Measurements from ENCODE around the gene IRGM.
"Not testable (repeated sequence)": the region's sequence is repeated elsewhere in the genome, so short reads cannot be mapped to it uniquely, and the experiment has no call there.

IRGM gene

GRCh38 chr5:150847334-150847695 is 994 bp downstream of the IRGM start:
- in situ Hi-C loops (cut with HindIII; ENCODE audit: low pct_unique_long_range_greater_than_20kb, low sequenced_read_pairs) = no loop called here

GRCh38 chr5:150848271-150848670 is 1.9 kb downstream of the IRGM start:
- in situ Hi-C loops (cut with HindIII; ENCODE audit: low pct_unique_long_range_greater_than_20kb, low sequenced_read_pairs) = no loop called here
- TF ChIP-seq JUND (IDR thresholded peaks at IDR 0.05; ENCODE audit: low read depth) = no peak
- DNase-seq (ENCODE audit: low read depth in 1 of 2, low spot score in 1 of 2) = peak in 1 of 2 experiments; percentile 58

More at GRCh38 chr5:150847334-150847695, 994 bp downstream of the IRGM start:
- TF ChIP-seq JUND (IDR thresholded peaks at IDR 0.05; ENCODE audit: low read depth) = no peak
- no peak for DNase-seq (ENCODE audit: low read depth in 1 of 2, low spot score in 1 of 2)

GRCh38 chr5:150851039-150851438 is 4.7 kb downstream of the IRGM start:
- in situ Hi-C loops (cut with HindIII; ENCODE audit: low pct_unique_long_range_greater_than_20kb, low sequenced_read_pairs) = no loop called here
- TF ChIP-seq JUND (IDR thresholded peaks at IDR 0.05; ENCODE audit: low read depth) = no peak
- DNase-seq (ENCODE audit: low read depth in 1 of 2, low spot score in 1 of 2) = no peak

GRCh38 chr5:150853561-150853960 is 7.2 kb downstream of the IRGM start:
- in situ Hi-C loops (cut with HindIII; ENCODE audit: low pct_unique_long_range_greater_than_20kb, low sequenced_read_pairs) = no loop called here
- TF ChIP-seq JUND (IDR thresholded peaks at IDR 0.05; ENCODE audit: low read depth) = no peak
- no peak for DNase-seq (ENCODE audit: low read depth in 1 of 2, low spot score in 1 of 2)

GRCh38 chr5:150856700-150857099 is 10.4 kb downstream of the IRGM start:
- in situ Hi-C loops (cut with HindIII; ENCODE audit: low pct_unique_long_range_greater_than_20kb, low sequenced_read_pairs); DNase-seq (ENCODE audit: low read depth in 1 of 2, low spot score in 1 of 2): not testable (repeated sequence)

- no peak for DNase-seq (ENCODE audit: low read depth in 1 of 2, low spot score in 1 of 2)
- in situ Hi-C loops (cut with HindIII; ENCODE audit: low pct_unique_long_range_greater_than_20kb, low sequenced_read_pairs) = no loop called here
- no peak for TF ChIP-seq JUND (IDR thresholded peaks at IDR 0.05; ENCODE audit: low read depth)
These were observed 14.0 kb downstream of the IRGM start for GRCh38 chr5:150860246-150860821.

- no peak for DNase-seq (ENCODE audit: low read depth in 1 of 2, low spot score in 1 of 2)
- TF ChIP-seq JUND (IDR thresholded peaks at IDR 0.05; ENCODE audit: low read depth) = no peak
- in situ Hi-C loops (cut with HindIII; ENCODE audit: low pct_unique_long_range_greater_than_20kb, low sequenced_read_pairs) = no loop called here
These were observed 15.7 kb downstream of the IRGM start for GRCh38 chr5:150862070-150862469.

GRCh38 chr5:150879358-150879757 is 33.0 kb downstream of the IRGM start:
- no peak for DNase-seq (ENCODE audit: low read depth in 1 of 2, low spot score in 1 of 2)
- TF ChIP-seq JUND (IDR thresholded peaks at IDR 0.05; ENCODE audit: low read depth) = no peak
- in situ Hi-C loops (cut with HindIII; ENCODE audit: low pct_unique_long_range_greater_than_20kb, low sequenced_read_pairs) = no loop called here

GRCh38 chr5:150895431-150896428 is 49.4 kb downstream of the IRGM start:
- in situ Hi-C loops (cut with HindIII; ENCODE audit: low pct_unique_long_range_greater_than_20kb, low sequenced_read_pairs) = no loop called here

More at GRCh38 chr5:150895431-150896428, 49.4 kb downstream of the IRGM start:
- DNase-seq (ENCODE audit: low read depth in 1 of 2, low spot score in 1 of 2) = peak in 1 of 2 experiments; percentile 15
- TF ChIP-seq JUND (IDR thresholded peaks at IDR 0.05; ENCODE audit: low read depth) = no peak
